GM03348 (cell line): ENCODE measurements around the gene BCAS1.

ENCODE experiments used
- DNase-seq: peaks from one replicate; pipeline ENCODE4 v3.0.0; 2012; ENCODE audit warnings: low spot score

The BCAS1 gene, protein sequence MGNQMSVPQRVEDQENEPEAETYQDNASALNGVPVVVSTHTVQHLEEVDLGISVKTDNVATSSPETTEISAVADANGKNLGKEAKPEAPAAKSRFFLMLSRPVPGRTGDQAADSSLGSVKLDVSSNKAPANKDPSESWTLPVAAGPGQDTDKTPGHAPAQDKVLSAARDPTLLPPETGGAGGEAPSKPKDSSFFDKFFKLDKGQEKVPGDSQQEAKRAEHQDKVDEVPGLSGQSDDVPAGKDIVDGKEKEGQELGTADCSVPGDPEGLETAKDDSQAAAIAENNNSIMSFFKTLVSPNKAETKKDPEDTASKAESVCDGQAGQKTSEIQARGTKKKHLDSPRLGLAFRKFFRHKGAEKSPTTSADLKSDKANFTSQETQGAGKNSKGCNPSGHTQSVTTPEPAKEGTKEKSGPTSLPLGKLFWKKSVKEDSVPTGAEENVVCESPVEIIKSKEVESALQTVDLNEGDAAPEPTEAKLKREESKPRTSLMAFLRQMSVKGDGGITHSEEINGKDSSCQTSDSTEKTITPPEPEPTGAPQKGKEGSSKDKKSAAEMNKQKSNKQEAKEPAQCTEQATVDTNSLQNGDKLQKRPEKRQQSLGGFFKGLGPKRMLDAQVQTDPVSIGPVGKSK

DNA sequence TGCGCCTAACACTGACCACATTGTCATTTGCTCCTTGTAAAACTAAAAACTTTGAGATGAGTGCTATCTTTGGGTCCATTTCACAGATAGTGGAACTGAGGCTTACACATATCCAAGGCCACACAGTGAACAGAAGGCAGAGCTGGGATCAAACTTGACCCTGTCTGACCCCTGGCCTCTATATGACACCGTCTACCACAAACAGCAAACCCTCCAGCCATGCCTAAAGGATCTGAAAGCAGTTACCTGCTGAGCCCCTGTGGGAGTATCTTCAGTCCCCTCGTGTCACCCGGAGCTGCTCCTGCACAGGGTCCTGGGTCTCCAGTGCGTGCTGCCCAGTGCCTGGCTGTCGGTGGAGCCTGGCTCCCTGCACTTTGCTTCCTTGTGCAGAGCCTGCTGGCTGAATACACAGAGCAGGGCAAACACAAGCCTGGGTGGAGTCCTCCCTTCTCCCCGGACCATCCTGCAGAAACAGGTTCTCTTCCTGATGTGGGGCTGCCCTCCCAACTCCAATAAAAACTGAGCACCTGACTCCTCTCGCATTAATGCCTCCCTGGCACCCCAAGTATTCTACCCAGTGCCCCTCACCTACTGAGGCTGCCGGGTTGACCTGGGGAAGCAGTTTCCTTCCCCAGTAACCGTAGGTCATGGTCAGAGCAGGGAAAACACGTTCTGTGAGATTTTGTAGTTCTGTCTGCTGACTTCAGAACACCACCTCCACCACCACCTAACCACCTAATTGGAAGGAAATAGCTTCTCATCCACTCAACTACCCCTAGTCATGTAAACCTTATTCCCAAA is at the start of gene BCAS1:
TSS of gene BCAS1 (minus strand) at position 408 of the 801 bp plus-strand sequence. CDS start 11,876 bp downstream, outside the sequence.
- DNase-seq: no peak

DNA sequence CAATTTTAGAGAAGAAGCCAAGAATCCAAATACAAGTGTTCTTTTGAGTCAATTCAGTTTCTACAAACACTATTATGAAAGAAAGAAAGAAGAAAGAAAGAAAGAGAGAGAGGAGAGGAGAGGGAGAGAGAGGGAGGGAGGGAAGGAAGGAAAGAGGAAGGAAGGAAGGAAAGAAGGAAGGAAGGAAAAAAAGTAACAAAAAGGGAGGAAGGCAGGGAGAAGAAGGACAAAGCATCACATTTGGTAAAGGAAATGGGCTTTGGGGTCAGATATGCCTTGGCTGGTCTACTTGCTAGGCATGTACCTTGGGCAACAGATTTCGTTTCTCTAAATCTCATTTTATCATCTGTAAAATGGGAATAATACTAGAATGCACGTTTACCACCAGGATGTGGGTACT is 49.4 kb upstream of the BCAS1 start:
- DNase-seq: no peak

DNA sequence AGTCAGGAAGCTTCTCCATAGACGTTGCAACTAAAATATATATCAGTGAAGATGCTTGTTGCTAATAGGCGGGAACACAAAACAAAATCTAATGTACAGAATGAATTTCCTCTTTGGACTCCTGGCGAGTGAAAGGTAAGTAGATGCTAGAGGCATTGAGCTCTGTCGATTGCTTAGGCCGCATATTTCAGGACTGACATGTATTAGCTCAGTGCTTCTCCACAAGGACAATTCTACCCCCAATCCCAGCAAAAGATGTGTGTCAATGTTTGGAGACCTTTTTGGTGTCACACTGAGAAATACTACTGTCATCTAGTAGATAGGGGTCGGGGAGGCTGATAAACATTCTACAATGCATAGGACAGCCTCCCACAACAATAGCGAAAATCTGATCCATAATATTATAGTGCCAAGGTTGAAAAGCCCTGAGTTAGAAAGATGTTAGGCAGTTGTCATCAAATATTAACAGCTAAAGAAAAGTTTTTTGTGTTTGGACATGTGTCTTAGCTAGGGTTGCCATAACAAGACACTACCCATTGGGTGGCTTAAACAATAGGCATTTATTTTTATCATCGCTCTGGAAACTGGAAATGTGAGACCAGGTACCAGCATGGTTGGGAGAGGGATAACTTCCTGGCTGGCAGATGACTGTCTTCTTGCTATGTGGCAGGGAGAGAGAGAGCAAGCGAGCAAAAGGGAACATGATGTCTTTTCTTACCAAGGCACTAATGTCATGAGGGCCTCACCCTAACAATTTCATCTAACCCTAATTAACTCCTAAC is 48.0 kb upstream of the BCAS1 start:
- DNase-seq: no peak

GRCh38 chr20:54116550-54117235 is 46.3 kb upstream of the BCAS1 start:
- no peak for DNase-seq

- DNase-seq: peak; percentile 20
Observed at GRCh38 chr20:54115172-54115854, 44.9 kb upstream of the BCAS1 start.

- no peak for DNase-seq
Observed at GRCh38 chr20:54114109-54114508, 43.7 kb upstream of the BCAS1 start.

DNA sequence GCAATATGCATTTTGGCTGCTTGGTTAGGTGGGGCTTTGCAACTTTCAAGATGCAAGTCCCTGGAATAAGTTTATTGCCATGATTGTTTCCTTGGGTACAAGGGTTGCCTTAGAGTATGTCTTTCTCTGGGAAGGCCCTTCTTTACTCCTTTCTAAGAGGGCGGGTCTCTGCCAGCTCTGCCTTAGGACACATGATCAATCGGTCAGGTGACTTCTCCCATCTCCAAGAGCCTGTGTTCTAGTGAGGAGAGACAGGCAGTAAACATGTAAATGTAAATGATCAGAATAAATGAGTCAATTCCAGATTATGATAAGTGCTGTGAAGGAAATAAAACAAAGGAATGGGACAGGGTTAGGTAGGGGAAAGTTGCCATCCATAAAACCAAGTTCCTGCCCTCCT is 43.2 kb upstream of the BCAS1 start:
- DNase-seq: no peak

DNA sequence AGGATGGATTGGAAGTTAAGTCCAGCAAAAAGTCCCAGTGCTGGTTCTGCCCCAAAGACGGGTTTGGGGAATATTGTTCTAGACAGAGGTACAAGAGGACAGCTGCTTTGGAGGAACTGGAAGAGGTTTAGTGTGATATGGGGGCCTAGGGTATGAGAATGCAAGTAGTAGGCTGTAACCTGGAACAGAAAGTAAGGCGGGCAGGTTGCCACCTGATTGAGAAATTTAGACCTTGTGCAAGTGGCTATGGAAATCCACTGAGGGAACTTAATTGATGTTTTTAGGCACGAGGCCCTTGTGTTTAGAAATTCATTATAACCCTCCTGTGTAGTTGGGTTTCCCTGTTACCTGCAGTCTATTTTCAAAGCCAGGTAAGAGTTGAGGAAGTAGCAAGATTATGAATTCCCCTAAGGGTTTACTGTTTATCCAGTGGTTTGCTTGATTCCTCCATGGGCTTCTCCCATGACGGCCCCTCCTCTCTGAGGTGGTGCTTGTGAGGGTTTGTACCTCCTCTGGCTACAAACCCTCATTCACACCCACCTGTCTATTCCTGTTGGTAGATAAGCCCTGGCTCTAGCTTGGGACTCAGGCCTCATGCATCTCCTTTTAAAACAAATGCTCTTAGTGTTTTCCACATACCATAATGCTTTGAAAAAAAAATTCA is 42.0 kb upstream of the BCAS1 start:
- DNase-seq: no peak

DNA sequence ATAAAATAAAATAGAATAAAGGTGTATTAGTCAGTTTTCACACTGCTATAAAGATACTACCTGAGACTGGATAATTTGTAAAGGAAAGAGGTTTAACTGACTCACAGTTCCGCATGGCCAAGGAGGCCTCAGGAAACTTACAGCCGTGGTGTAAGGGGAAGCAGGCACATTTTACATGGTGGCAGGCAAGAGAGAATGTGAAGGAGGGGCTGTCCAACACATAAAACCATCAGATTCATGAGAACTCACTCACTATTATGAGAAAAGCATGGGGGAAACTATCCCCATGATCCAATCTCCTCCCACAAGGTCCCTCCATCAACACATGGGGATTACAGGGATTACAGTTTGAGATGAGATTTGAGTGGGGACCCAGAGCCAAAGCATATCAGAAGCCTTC is 41.1 kb upstream of the BCAS1 start:
- no peak for DNase-seq

DNA sequence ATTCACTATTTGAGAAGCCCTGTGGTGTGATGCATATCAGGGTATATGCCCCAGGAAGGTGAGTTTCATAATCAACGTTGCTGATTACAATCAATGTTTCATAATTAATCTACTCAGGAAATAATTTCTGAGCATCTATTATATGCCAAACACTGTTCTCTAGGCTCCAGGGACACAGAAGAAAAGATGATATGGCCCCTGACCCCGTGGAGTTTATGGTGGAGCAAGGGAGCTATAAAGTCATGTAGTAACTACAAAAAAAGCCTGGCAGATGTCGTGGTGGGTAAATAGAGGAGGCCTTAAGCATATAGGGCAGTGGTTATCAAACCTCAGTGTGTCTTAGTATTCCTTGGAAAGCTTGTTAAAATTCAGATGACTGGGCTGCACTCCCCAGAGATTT is 40.1 kb upstream of the BCAS1 start:
- DNase-seq: no peak

- no peak for DNase-seq
Observed at GRCh38 chr20:54110041-54110440, 39.6 kb upstream of the BCAS1 start.

- DNase-seq: no peak
Observed at GRCh38 chr20:54108817-54109216, 38.4 kb upstream of the BCAS1 start.

DNA sequence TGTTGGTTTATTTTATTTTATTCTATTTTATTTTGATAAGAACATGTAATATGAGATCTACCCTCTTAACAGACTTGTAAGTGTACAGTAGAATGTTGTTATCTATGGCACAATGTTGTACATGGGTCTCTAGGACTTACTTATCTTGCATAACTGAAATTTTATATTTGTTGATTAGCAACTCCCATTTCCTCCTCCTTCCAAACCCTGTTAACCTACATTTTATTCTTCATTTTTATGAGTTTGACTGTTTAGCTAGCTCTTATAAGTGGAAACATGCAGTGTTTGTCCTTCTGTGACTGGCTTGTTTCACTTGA is 37.9 kb upstream of the BCAS1 start:
- DNase-seq: no peak

DNA sequence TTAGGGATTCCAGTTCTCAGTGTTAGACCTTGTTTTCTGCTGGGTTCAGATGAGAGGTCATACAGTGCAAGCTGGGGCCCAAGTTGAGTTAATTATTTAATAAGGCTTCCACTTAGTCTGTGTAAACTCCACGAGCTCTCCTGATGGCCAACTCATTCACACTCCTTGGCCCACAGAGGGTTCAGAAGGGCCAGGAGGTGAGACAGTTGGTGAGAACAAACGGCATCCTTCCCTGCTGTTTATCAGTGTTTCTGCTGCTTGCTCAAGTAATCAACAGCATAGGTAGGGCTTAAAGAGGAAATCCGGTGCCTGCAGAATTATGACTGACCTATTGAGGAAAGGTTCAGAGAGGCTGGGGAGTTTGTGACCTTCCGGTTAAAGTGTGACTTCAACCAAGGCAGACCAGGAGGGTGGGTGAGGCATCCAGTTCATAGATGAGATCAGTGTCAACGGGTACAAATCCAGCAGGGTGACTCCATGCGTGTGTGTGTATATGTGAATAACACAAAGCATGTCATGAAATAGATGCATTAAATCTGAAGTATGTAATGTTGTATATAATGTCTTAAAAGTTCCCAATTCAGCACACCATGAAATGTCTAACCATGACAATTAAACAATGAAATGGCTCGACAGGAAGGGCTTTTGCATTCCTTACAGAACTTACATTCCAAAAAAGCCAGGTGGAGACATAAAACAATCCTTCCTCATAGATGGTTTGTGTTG is 37.4 kb upstream of the BCAS1 start:
- no peak for DNase-seq

- DNase-seq: no peak
Observed at GRCh38 chr20:54107181-54107580, 36.8 kb upstream of the BCAS1 start.

DNA sequence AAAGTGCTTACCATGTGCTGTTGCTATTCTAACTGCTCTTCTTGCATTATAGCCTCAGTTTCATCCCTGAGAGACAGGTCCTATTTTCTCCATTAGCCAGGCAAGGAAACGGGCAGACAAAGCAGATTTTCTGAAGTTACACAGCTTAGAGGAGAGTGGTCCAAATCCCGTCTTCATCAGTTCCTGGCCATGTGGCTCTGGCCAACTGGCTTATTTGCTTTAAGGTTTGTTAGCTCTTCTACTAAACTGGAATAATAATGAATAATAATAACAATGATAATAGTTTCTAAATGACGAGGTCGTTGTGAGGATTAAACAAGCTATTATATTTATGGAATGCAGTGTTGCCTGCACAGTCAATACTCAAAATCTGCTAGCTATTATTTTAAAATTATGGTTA is 35.8 kb upstream of the BCAS1 start:
- no peak for DNase-seq

- DNase-seq: no peak
Observed at GRCh38 chr20:54105653-54106052, 35.3 kb upstream of the BCAS1 start.

DNA sequence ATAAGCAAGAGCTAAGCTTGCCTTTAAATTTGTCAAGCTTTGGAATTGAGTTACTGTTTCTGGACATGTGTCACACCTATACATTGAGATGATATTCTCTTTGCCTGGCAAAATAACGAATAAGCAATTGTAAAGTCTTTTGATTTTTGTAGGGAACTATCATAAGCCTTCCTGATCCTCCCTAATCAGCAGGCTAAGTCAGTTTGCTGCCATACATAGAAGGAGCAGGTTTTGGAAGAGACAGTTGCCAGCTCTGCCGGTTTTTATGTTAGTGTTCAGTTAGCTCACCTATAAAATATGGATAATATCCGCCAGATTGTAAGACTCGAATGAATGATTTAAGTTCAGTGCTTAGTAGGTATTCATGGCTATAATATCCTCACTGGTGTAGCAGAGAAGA is 34.4 kb upstream of the BCAS1 start:
- no peak for DNase-seq

DNA sequence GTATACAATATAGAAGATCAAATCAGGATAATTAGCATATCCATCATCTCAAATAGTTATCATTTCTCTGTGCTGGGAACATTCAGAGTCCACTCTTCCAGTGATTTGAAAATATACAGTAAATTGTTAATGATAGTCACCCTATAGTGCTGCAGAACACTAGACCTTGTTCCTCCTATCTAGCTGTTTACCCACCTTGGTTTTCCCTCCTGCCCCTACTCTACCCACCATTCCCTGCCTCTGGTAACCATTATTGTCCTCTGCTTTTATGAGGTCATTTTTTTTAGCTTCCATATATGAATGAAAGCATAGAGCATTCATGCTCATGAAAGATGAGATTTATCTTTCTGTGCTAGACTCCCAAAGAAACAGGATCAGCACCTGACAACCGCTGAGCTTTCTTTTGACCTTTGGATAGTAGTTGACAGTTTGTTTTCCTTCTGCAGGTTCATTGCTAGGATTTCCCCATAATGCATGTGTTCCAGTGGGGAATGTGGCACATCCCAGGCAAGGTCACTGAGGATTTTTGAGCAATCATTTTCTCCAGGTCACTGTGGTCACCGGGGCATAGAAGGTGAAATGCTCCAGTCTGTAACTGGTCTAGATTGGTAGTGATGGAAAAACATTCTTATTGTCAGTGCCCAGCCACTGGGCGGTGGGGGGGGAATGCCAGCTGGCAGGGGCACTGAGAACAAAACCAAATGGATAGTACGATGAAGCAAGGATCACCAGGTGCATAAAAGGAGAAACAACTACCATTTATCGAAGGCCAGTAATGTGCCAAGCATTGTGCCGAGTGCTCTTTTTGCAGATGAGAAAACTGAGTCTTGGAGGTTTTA is 33.6 kb upstream of the BCAS1 start:
- DNase-seq: no peak
